MM.1S (cell line): ENCODE results near the gene NAA60.

ENCODE experiments used
- DNase-seq: peaks from one replicate; pipeline ENCODE4 v3.0.0-alpha.2; 2015
- H2AFZ ChIP-seq: fragments of 300-600 bp; sonication (generic); 2 replicates; pipeline ENCODE4 v1.6.0; 2016; ENCODE audit warnings: antibody characterized with exemption, low read length
- H3F3A ChIP-seq: fragments of 300-600 bp; sonication (generic); 2 replicates; pipeline ENCODE4 v1.6.1; 2016; ENCODE audit warnings: mild to moderate bottlenecking, antibody characterized with exemption, low read length, moderate library complexity, mixed read lengths; ENCODE audit not compliant: insufficient read depth
- H3K27ac ChIP-seq: fragments of 300-600 bp; sonication (generic); 2 replicates; pipeline ENCODE4 v1.5.1; 2016; ENCODE audit warnings: mild to moderate bottlenecking, low read length
- H3K27me3 ChIP-seq: fragments of 300-600 bp; sonication (generic); replicated peaks from 2 replicates; pipeline ENCODE4 v1.6.0; 2016; ENCODE audit warnings: low read length; ENCODE audit not compliant: insufficient read depth
- H3K36me3 ChIP-seq: fragments of 300-600 bp; sonication (generic); replicated peaks from 2 replicates; pipeline ENCODE4 v1.6.1; 2016; ENCODE audit warnings: mild to moderate bottlenecking, low read length, mixed read lengths; ENCODE audit not compliant: insufficient read depth
- H3K4me1 ChIP-seq: fragments of 300-600 bp; sonication (generic); 2 replicates; pipeline ENCODE4 v1.6.1; 2016; ENCODE audit warnings: low read length, mixed read lengths
- H3K4me2 ChIP-seq: fragments of 300-600 bp; sonication (generic); 2 replicates; pipeline ENCODE4 v1.6.0; 2016; ENCODE audit warnings: low read depth, low read length
- H3K4me3 ChIP-seq: fragments of 300-600 bp; sonication (generic); 2 replicates; pipeline ENCODE4 v1.5.1; 2016; ENCODE audit warnings: low read length, mixed read lengths
- H3K79me2 ChIP-seq: fragments of 300-600 bp; sonication (generic); 2 replicates; pipeline ENCODE4 v1.6.1; 2016; ENCODE audit warnings: mixed run types, low read length, mixed read lengths
- H3K9ac ChIP-seq: fragments of 300-600 bp; sonication (generic); 2 replicates; pipeline ENCODE4 v1.6.1; 2016; ENCODE audit warnings: low read length, mixed read lengths
- H3K9me2 ChIP-seq: fragments of 300-600 bp; sonication (generic); replicated peaks from 2 replicates; pipeline ENCODE4 v1.6.1; 2016; ENCODE audit warnings: mild to moderate bottlenecking, low read length, mixed read lengths; ENCODE audit not compliant: insufficient read depth
- H3K9me3 ChIP-seq: fragments of 300-600 bp; sonication (generic); replicated peaks from 2 replicates; pipeline ENCODE4 v1.6.1; 2016; ENCODE audit warnings: mild to moderate bottlenecking, low read length, mixed read lengths; ENCODE audit not compliant: insufficient read depth
- H4K20me1 ChIP-seq: fragments of 300-600 bp; sonication (generic); 2 replicates; pipeline ENCODE4 v1.6.1; 2016; ENCODE audit warnings: mild to moderate bottlenecking, low read length, moderate library complexity, mixed read lengths; ENCODE audit not compliant: insufficient read depth
- EZH2 ChIP-seq: fragments of 300-600 bp; sonication (generic); optimal IDR thresholded peaks from 2 replicates; pipeline ENCODE3; 2017; ENCODE audit warnings: low read depth, mild to moderate bottlenecking, antibody characterized with exemption, low read length, mixed read lengths
- EZH2phosphoT487 ChIP-seq: fragments of 300-600 bp; sonication (generic); IDR thresholded peaks from 2 replicates; pipeline ENCODE4 v1.6.1; 2018; ENCODE audit warnings: antibody characterized with exemption, low read length
- TF ChIP-seq, protein P1 (sequence below): fragments of 300-600 bp; sonication (generic); IDR thresholded peaks from 2 replicates; pipeline ENCODE4 v1.5.1; 2016; ENCODE audit warnings: antibody characterized with exemption, low read length, mixed read lengths

Gene NAA60

DNA sequence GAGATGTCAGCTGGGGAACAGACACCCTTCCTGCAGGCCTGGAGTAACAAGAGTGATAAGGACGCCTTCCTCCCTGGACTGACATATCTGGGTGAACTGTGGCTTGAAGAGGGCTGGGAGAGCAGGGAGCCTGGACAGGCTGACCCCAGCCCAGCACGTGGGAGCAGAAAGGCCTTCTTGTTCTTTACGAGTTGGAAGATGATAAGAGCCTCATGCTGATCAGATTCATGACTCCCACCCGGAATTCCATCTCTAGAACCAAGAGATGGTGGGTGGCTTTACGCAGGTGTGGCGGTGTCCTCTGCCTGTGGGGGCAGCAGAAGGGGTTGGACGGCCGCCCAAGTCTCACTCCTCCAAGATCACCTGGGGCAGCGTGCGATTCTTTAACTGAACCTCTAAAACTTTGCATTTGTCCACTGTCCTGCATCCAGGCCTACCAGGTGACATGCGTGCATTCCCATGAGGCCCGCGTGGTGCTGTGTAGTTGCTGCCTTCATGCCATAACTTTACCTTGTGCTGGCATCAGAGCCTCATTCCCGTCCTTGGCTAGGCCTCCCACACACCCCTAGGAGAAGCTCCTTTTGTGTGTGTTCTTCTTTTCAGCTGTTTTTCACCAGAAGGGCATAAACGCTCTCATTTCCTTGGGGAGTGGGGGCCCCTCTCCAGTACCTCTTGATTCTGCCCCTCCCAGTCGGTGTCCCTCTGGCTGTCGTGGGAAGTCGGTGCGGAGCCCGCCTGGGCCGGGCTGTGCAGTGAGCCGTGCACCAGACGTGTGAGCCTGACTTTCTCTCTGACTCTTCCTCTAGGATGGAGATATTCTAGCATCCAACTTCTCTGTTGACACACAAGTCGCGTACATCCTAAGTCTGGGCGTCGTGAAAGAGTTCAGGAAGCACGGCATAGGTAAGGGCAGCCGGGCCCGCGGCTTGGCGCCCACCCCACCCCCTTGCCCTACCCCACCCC, 38.5 kb downstream of the NAA60 start:
- TF ChIP-seq EZH2phosphoT487 (no peak), EZH2 (no peak)
- TF ChIP-seq, protein P1, sequence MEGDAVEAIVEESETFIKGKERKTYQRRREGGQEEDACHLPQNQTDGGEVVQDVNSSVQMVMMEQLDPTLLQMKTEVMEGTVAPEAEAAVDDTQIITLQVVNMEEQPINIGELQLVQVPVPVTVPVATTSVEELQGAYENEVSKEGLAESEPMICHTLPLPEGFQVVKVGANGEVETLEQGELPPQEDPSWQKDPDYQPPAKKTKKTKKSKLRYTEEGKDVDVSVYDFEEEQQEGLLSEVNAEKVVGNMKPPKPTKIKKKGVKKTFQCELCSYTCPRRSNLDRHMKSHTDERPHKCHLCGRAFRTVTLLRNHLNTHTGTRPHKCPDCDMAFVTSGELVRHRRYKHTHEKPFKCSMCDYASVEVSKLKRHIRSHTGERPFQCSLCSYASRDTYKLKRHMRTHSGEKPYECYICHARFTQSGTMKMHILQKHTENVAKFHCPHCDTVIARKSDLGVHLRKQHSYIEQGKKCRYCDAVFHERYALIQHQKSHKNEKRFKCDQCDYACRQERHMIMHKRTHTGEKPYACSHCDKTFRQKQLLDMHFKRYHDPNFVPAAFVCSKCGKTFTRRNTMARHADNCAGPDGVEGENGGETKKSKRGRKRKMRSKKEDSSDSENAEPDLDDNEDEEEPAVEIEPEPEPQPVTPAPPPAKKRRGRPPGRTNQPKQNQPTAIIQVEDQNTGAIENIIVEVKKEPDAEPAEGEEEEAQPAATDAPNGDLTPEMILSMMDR = no peak
- peaks cover 14% of the 10 kb centered on the region for H3K79me2 ChIP-seq
- no peaks in the 10 kb centered on the region for H3K9me3 ChIP-seq
- no peak overlapping the region for H3K4me3 ChIP-seq
- H3K4me2 ChIP-seq = no peak overlapping the region
- H3K27me3 ChIP-seq = no peaks in the 10 kb centered on the region
- H3K36me3 ChIP-seq = 0 out of 2 replicates have a peak, but pooled peaks cover 3% of the 10 kb centered on the region
- H3K9me2 ChIP-seq = no peaks in the 10 kb centered on the region
- H3F3A ChIP-seq = no peaks in the 10 kb centered on the region
- H3K4me1 ChIP-seq = no peaks in the 10 kb centered on the region
- H3K27ac ChIP-seq = no peak overlapping the region
- DNase-seq = no peak
- no peaks in the 10 kb centered on the region for H4K20me1 ChIP-seq
- H3K9ac ChIP-seq = no peak overlapping the region
- no peak overlapping the region for H2AFZ ChIP-seq

DNA sequence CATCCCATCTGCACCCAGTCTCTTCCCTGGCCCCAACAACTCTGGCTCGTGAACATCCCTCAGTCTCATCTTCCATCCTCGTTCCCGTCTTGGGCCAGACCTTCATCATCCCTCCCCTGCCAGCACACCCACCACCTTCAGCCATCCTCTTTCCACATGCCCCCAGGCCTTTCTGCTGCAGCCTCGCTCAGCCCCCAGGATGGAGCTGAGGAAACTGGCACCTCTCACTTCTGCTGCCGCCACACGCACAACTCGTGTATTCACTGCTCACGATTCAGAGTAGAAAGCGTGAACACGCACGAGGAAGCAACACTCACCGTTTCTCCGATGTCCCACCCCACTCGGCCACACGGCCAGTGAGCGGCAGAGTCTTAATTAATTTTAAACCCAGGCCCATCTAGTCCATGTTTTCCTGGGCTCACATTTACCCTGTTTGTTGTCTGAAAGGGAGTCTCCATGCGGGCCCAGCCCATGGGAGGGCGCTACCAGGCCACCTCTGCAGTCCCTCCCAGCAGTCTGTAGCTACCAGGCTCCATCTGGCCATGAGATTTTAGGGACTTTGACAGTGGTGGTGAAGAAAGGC, 39.3 kb downstream of the NAA60 start:
- Histone ChIP-seq H3K27me3 (no peaks in the 10 kb centered on the region), H3F3A (no peaks in the 10 kb centered on the region), H3K4me2 (no peak overlapping the region), H3K79me2 (peaks cover 10% of the 10 kb centered on the region), H3K4me1 (no peaks in the 10 kb centered on the region), H3K36me3 (0 out of 2 replicates have a peak, but pooled peaks cover 3% of the 10 kb centered on the region), H4K20me1 (no peaks in the 10 kb centered on the region), H3K9ac (no peak overlapping the region), H3K9me2 (no peaks in the 10 kb centered on the region), H3K27ac (no peak overlapping the region), H2AFZ (no peak overlapping the region), H3K4me3 (no peak overlapping the region), H3K9me3 (no peaks in the 10 kb centered on the region)
- TF ChIP-seq, protein P1 = no peak
- TF ChIP-seq EZH2 = no peak
- TF ChIP-seq EZH2phosphoT487 = no peak
- no peak for DNase-seq

DNA sequence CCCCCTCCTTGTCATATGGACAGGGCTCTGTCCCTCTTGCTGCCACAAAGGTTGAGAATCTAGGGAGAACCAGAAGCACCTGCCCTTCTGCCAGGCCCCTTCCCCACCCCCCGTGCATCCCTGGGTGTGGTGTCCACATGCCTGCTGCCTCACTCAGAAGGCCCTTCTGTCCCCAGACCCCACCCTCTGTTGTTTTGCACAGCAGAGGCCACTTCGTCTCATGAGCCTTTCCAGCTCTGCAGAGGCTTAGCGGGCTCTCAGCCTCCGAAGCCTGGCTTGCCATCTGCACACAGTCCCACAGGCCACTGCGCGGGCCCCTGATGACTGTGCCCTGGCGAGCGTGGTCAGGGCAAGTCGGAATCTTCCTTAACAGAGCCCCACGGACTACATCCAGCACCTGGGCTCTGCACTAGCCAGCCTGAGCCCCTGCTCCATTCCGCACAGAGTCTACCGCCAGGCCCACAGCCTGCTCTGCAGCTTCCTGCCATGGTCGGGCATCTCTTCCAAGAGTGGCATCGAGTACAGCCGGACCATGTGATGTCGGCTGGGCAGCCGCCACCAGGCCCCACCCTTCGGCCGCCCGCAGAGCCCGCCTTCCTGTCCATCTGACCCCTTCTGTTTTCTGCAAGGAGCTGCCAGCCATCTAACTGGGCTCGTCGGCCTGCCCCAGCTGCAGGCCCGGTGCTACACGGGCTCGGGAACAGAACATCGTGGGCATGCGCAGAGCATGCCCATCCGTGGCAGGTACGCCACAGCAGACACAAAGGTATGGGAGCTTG, 41.0 kb downstream of the NAA60 start:
- no peak overlapping the region for H3K9ac ChIP-seq
- DNase-seq = no peak
- no peaks in the 10 kb centered on the region for H3K4me1 ChIP-seq
- no peaks in the 10 kb centered on the region for H3K9me2 ChIP-seq
- no peak overlapping the region for H3K4me3 ChIP-seq
- no peak overlapping the region for H3K27ac ChIP-seq
- H3K27me3 ChIP-seq = no peaks in the 10 kb centered on the region
- H3K9me3 ChIP-seq = no peaks in the 10 kb centered on the region
- H3F3A ChIP-seq = no peaks in the 10 kb centered on the region
- H2AFZ ChIP-seq = no peak overlapping the region
- no peak overlapping the region for H3K4me2 ChIP-seq
- H3K79me2 ChIP-seq = 0 out of 2 replicates have a peak, but pooled peaks cover 4% of the 10 kb centered on the region
- TF ChIP-seq, protein P1 = no peak
- TF ChIP-seq EZH2phosphoT487 (no peak), EZH2 (no peak)
- H4K20me1 ChIP-seq = no peaks in the 10 kb centered on the region
- 0 out of 2 replicates have a peak, but pooled peaks cover 3% of the 10 kb centered on the region for H3K36me3 ChIP-seq
